ENCODE measurements around the gene UTP20.

UTP20 gene

GRCh38 chr12:101280006-101280505 lies at the start of gene UTP20:
UTP20 (plus strand) TSS chr12:101280105; CDS start chr12:101280283, 178 bp downstream.
- peak; percentile 99 for DNase-seq (ENCODE audit: low spot score)

- DNase-seq (ENCODE audit: low spot score), result peak; percentile 45
Measured at GRCh38 chr12:101230547-101230946, 49.4 kb upstream of the UTP20 start.

GRCh38 chr12:101231636-101232035 lies 48.3 kb upstream of the UTP20 start:
- no peak for DNase-seq (ENCODE audit: low spot score)

- DNase-seq (ENCODE audit: low spot score), result no peak
Measured at GRCh38 chr12:101235686-101236085, 44.2 kb upstream of the UTP20 start.

GRCh38 chr12:101238306-101238705 lies 41.6 kb upstream of the UTP20 start:
- no peak for DNase-seq (ENCODE audit: low spot score)

- no peak for DNase-seq (ENCODE audit: low spot score)
Measured at GRCh38 chr12:101238800-101239329, 41.0 kb upstream of the UTP20 start.

- DNase-seq (ENCODE audit: low spot score), result no peak
Measured at GRCh38 chr12:101243074-101243473, 36.8 kb upstream of the UTP20 start.

- no peak for DNase-seq (ENCODE audit: low spot score)
Measured at GRCh38 chr12:101243616-101244015, 36.3 kb upstream of the UTP20 start.

- DNase-seq (ENCODE audit: low spot score), result no peak
Measured at GRCh38 chr12:101256266-101256665, 23.6 kb upstream of the UTP20 start.

GRCh38 chr12:101257357-101257756 lies 22.5 kb upstream of the UTP20 start:
- no peak for DNase-seq (ENCODE audit: low spot score)

GRCh38 chr12:101267111-101267510 lies 12.8 kb upstream of the UTP20 start:
- no peak for DNase-seq (ENCODE audit: low spot score)

GRCh38 chr12:101276433-101276832 lies 3.5 kb upstream of the UTP20 start:
- no peak for DNase-seq (ENCODE audit: low spot score)

GRCh38 chr12:101277443-101277842 lies 2.5 kb upstream of the UTP20 start:
- no peak for DNase-seq (ENCODE audit: low spot score)

GRCh38 chr12:101287357-101287756 lies 7.5 kb downstream of the UTP20 start:
- DNase-seq (ENCODE audit: low spot score), result no peak

- DNase-seq (ENCODE audit: low spot score), result no peak
Measured at GRCh38 chr12:101297661-101298060, 17.8 kb downstream of the UTP20 start.

GRCh38 chr12:101298426-101298825 lies 18.5 kb downstream of the UTP20 start:
- peak; percentile 61 for DNase-seq (ENCODE audit: low spot score)

GRCh38 chr12:101299346-101299745 lies 19.4 kb downstream of the UTP20 start:
- peak; percentile 13 for DNase-seq (ENCODE audit: low spot score)

- no peak for DNase-seq (ENCODE audit: low spot score)
Measured at GRCh38 chr12:101299931-101300330, 20.0 kb downstream of the UTP20 start.

GRCh38 chr12:101302741-101303140 lies 22.8 kb downstream of the UTP20 start:
- DNase-seq (ENCODE audit: low spot score), result no peak

GRCh38 chr12:101305226-101305779 lies 25.4 kb downstream of the UTP20 start:
- no peak for DNase-seq (ENCODE audit: low spot score)

- no peak for DNase-seq (ENCODE audit: low spot score)
Measured at GRCh38 chr12:101305794-101306193, 25.9 kb downstream of the UTP20 start.

GRCh38 chr12:101322480-101322879 lies 42.6 kb downstream of the UTP20 start:
- DNase-seq (ENCODE audit: low spot score), result no peak

- DNase-seq (ENCODE audit: low spot score), result no peak
Measured at GRCh38 chr12:101323255-101323654, 43.4 kb downstream of the UTP20 start.

GRCh38 chr12:101325590-101325989 lies 45.7 kb downstream of the UTP20 start:
- no peak for DNase-seq (ENCODE audit: low spot score)

All from AG20443 (cell line).